ENCODE measurements around the gene RAD51B.

RAD51B gene

DNA sequence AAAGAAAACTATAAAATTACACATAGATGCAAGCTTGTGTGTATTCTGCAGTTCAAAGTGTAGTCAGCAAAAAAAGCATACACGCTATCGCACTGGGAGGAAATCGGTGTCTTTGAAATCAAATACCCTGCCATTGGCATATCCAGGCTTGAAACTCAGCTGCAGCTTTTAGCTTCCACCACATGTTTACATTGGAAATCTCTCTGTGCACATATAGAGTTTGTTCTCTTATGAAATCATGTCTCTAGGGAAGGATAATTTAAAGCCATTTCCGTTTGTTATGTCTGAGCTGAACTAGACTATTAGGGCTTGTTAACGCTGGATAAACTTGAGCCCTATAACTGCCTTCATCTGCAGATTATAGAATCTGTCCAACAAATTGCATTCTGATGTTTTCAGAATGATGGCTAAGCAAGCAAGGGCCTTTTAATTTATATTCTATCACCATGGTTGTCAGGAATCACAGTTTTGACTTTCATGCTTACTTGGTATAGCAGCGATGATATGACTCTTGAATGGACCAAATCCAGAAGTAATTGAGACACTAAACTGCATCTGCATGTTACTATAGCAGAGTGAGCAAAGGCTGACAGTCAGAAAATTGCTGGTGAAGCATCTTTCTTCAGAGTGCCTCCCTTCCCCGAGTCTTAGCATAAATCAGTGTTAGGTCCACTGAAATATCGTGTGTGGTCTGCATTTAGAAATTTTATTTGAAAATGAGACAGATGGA is 530.5 kb downstream of the RAD51B start:
- no peak for DNase-seq

DNA sequence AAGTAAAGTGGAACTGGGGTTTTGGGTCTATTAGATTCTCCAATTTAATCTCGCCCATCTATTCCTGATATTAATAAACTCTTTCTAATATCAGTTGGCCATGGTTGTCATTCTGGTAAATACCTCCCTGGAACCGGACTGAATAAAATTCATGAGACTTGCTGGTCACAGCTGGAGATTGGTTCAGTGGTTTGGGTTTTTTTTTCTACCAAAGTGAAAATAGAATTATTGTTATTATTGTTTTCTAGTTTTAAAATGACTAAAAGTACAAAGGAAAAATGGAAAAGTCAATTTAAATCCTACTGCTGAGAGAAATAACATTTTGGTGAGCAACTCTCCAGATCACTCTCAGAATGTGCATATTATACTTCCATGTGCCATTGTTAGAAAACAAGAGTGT is 535.8 kb downstream of the RAD51B start:
- no peak for DNase-seq

DNA sequence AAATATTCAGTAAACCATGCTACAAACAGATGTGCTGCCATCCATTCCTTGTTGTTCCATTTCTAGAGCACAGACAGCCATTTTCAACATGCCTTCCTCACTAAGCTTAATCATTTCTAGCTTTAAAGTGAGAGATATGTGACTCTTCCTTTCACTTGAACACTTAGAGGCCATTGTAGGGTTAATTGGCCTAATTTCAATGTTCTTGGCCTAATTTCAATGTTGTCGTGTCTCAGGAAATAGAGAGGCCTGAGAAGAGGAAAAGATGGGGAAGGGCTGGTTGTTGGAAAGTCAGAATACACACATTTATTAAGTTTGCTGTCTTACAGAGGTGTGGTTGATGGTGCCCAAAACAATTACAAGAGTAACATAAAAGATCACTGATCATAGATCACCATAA is 538.2 kb downstream of the RAD51B start:
- no peak for DNase-seq

GRCh38 chr14:68358500-68358899 is 538.9 kb downstream of the RAD51B start:
- DNase-seq, result no peak

DNA sequence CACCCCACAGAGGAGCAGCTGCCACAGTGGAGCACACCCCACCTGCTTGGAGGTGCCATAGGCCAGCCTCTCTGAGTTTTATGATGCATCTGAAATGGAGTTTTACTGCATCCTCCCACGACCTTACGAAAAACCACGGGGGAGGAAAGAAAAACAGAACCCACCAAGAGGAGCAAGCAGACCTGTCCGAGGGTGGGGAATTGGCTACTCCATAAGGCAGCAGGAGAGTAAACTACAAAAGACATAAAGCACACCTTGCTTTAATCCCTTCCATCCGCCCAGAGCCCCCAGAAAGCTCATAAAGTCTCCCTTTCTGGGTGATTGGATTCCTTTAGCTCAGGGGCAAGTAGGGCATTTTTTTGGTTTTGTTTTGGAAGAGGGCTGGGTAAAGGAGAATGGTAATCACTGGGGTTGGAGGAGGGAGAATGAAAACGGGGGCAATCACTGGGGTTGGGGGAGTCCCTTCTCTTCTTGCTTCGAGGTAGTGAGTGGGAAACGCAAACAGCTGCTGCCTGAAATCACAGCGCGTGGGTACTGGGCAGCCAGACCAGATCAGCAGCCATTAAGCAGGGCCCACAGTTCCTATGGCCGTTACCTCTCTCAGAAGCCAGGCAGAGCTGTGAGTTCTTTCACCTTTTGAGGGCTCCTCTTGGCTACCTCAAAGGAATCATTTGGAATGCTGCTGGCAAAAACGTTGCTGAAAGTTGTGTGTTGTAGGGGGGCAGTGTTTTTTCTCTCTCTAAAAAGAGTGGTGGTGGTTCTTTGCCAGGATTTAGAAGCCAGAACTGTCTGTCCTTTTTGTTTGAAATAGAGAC is 539.6 kb downstream of the RAD51B start:
- DNase-seq, result no peak

DNA sequence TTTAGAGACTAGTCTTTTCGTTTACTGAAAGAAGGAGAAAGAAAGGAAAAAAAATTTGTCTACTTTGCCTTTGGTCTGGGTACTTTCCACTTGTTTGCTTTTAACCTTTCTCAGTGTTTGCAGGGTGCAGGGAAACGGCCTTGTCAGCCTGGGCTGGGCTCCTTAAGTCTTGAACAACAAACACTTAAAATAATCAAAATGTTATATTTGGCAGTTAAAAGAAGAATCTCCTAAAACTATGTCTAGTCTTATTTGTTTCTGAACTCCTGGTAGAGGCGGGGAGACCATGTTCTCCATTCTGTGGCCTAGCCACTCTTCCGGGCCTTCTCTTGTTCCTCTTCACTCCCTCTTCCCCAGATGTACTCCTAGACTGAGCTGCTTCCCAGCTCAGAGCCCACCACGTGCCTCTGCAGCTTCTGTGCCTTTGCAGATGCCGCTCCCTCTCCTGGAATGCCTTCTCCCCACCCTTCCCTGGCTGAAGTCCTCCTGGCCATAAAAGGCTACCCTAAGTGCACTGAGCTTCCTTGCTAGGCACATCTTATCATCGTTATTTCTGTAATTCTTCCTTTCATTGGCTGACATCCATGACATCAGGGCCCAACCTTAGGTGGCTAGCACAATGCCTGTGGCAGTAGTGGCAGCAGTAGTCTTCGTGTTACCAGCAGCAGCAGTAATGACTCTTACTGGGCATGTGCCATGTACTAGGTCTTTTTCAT is 540.4 kb downstream of the RAD51B start:
- no peak for DNase-seq

DNA sequence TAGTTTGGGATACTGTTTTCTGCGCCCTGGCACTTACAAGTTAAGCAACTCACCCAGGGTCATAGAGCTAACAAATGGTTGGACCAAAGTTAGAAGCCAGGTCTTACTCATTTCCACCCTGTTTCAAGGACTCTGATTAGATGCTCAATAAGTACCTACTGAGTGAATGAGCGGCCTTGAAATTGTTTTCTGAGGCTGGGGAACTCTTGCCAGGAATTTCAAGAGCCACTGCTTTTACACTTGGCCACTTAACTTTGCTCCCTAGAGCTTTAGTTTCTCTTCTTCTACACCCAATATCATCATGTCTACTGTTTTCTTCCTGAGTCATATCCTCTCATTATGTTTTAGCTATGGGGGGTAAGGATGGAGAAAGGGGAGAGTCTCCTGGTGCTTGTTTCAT is 541.7 kb downstream of the RAD51B start:
- no peak for DNase-seq

DNA sequence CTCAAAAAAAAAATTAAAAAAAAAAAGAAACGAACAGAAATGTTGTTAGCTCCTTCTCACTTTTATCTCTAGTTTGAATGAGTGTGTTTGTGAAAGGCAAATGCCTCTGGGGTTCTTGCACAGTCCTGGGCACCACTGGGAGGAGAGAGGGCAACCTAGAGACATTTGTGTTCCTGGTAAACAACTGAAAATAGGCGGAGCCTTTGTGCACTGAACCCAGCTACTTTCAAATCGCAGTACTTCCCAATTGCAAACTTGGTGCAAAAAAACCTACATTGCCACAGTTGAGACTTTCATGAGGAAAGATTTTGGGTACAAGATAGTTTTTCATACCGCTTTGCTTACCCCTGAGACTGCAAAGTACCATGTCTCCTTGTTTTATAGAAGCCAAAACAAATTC is 543.3 kb downstream of the RAD51B start:
- DNase-seq, result no peak

DNA sequence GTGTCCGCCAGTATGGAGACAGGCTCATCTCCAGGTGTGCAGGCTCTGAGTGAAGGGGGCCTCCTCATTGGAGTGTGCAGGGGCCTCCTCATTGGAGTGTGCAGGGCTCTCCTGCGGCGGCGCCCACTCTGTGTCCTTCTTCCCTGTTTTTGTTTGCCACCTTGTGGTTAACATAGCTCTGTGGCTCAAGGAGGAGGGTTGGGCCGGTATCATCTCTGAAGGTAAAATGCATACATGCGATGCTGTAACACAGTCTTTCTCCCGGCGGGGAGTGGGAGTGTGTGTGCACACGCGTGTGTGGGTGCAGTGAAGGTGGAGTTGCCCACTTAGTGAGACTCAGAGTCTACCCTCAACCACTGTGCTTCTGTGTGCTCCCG is 543.9 kb downstream of the RAD51B start:
- no peak for DNase-seq

GRCh38 chr14:68363843-68364767 is 544.5 kb downstream of the RAD51B start:
- no peak for DNase-seq

GRCh38 chr14:68364792-68365192 is 545.2 kb downstream of the RAD51B start:
- DNase-seq, result no peak

- no peak for DNase-seq
These were observed 545.6 kb downstream of the RAD51B start for GRCh38 chr14:68365228-68365627.

DNA sequence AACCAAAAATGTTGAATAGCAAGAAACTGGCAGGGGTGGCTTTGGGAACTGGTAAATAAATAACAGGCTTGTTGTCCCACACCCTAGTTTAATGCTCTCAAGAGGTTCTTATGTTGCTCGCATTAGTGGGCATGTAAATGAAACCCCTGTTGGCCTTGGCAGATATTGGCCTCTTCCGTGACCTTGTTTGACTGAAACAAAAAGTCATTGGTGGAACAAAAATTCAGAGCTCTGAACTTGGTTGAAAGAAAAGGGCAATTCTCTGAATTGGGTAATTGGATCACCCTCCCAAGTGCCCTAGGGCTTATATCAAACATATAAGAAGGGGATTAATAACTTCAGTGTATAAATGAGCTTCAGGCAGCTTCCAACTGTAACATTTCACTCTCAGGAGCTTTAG is 547.1 kb downstream of the RAD51B start:
- DNase-seq, result no peak

DNA sequence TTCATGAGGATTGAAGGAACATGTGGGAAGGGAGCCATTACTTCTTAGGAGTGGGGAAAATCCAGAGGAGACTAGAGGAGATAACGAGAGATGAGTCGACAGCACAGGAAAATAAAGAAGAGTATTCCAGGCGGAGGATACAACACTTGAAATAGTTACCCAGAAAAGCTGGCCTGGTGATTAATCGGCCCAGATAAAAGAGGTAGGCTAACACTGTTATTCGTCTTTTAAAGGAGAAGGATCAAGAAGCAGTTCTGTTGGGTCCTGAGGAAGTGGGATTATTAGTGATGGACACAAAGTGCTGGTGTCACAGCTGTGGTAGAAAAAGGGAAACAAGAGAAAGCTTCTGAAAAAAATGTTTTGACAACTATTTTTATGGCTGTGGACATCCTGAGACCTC is 548.0 kb downstream of the RAD51B start:
- DNase-seq, result no peak

GRCh38 chr14:68368850-68369249 is 549.3 kb downstream of the RAD51B start:
- no peak for DNase-seq

GRCh38 chr14:68369281-68370056 is 549.9 kb downstream of the RAD51B start:
- DNase-seq, result no peak

- DNase-seq, result no peak
These were observed 550.4 kb downstream of the RAD51B start for GRCh38 chr14:68370057-68370360.

DNA sequence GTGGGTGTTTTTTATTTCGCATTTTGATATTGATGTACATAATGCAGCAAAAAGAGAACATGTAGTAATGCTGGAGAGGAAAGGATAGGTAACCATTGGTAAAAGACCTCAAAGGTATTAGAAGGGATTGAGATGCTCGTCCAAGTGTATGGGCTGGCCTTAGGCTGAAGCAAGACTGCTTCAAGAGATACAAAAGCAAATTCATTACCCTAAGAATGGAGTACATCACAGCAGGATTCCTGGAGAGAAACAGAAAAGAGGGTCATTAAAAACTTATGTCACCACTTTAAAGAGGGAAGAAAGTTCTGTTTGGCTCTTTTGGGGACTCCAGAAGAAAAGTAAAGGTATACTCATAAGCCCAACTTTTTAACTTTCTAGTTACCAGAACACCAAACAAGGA is 552.8 kb downstream of the RAD51B start:
- DNase-seq, result no peak

GRCh38 chr14:68373124-68373646 is 553.6 kb downstream of the RAD51B start:
- DNase-seq, result no peak

- no peak for DNase-seq
These were observed 554.4 kb downstream of the RAD51B start for GRCh38 chr14:68373847-68374444.

DNA sequence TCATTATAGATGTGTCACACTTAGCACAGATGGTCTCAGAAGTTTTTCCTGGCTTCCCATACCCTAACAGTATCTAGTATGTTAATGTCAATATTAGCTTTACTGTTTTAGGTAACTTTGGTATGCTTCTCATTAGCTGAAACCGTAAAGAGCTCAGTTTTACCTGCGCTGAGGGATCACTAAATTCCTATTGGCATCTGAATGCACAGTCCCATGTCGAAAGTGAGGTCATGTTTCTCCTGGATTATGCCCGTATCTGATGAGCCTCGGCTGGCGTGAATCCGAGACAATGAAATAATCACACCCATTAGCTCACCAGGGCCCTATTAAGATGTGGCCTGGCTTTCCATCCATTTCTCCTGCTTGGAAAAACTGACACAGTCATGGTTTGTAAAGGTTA is 555.1 kb downstream of the RAD51B start:
- no peak for DNase-seq
